HPDE6-E6E7 (cell line): ENCODE measurements around the gene TNNC2.
"Not testable (repeated sequence)": the region's sequence is repeated elsewhere in the genome, so short reads cannot be mapped to it uniquely, and the experiment has no call there.

Experiments used
- DNase-seq: peaks from one replicate; pipeline ENCODE4 v3.0.0; 2011; ENCODE audit warnings: missing footprints; ENCODE audit errors: extremely low spot score

The TNNC2 gene

GRCh38 chr20:45822857-45823256, 4.3 kb downstream of the TNNC2 start:
- peak; percentile 83 for DNase-seq

- no peak for DNase-seq
Measured at GRCh38 chr20:45821947-45822346, 5.2 kb downstream of the TNNC2 start.

GRCh38 chr20:45819466-45819865, 7.6 kb downstream of the TNNC2 start:
- no peak for DNase-seq

- DNase-seq: no peak
Measured at GRCh38 chr20:45818239-45818638, 8.9 kb downstream of the TNNC2 start.

GRCh38 chr20:45817376-45818194, 9.5 kb downstream of the TNNC2 start:
- no peak for DNase-seq

- DNase-seq: no peak
Measured at GRCh38 chr20:45816951-45817350, 10.2 kb downstream of the TNNC2 start.

GRCh38 chr20:45814314-45814713, 12.8 kb downstream of the TNNC2 start:
- DNase-seq: no peak

- DNase-seq: no peak
Measured at GRCh38 chr20:45813489-45813888, 13.6 kb downstream of the TNNC2 start.

- no peak for DNase-seq
Measured at GRCh38 chr20:45813006-45813340, 14.1 kb downstream of the TNNC2 start.

GRCh38 chr20:45812157-45813005, 14.7 kb downstream of the TNNC2 start, which contains the start of gene UBE2C:
TSS of gene UBE2C (plus strand) at chr20:45812644. CDS start at chr20:45812696, 52 bp downstream.
- DNase-seq: peak; percentile 100

- no peak for DNase-seq
Measured at GRCh38 chr20:45810191-45810970, 16.7 kb downstream of the TNNC2 start.

GRCh38 chr20:45801851-45802250, 25.3 kb downstream of the TNNC2 start:
- DNase-seq: no peak

GRCh38 chr20:45798935-45799642, 28.0 kb downstream of the TNNC2 start:
- no peak for DNase-seq

- DNase-seq: not testable (repeated sequence)
Measured at GRCh38 chr20:45797955-45798354, 29.2 kb downstream of the TNNC2 start.

- not testable (repeated sequence) for DNase-seq
Measured at GRCh38 chr20:45797510-45797909, 29.6 kb downstream of the TNNC2 start.

GRCh38 chr20:45796337-45797065, 30.6 kb downstream of the TNNC2 start:
- no peak for DNase-seq

GRCh38 chr20:45792317-45793118, 34.6 kb downstream of the TNNC2 start:
- DNase-seq: no peak

GRCh38 chr20:45788351-45788750, 38.8 kb downstream of the TNNC2 start:
- DNase-seq: no peak

GRCh38 chr20:45783656-45784294, 43.3 kb downstream of the TNNC2 start:
- no peak for DNase-seq
